Psoas muscle (tissue), 8 donors: ENCODE results near the gene GRK1. TPM values are rescaled to one million over a fixed set of nuclear protein-coding genes. Genes with fewer than 3 reads are reported as not detected.

ENCODE experiments used
- ATAC-seq, 4 donors: fragments of 200-7000 bp; cut with Tn5 transposase; one replicate each; pipeline ENCODE4 v1.9.1; 2020; ENCODE audit warnings: moderate library complexity in 3 of 4, mild to moderate bottlenecking in 2 of 4
- DNase-seq, 2 donors: peaks; one replicate each; pipeline ENCODE4 v3.0.0-alpha.2; 2020
- H3K27ac ChIP-seq: fragments of 200-600 bp; one replicate; pipeline ENCODE4 v1.8.0; 2022
- H3K27me3 ChIP-seq, 3 donors: fragments of 200-600 bp in 1 of 3; one replicate each; pipeline versions ENCODE4 v1.6.1 to v1.8.0; 2013 to 2022; ENCODE audit warnings: low read length in 2 of 3, mild to moderate bottlenecking in 2 of 3, moderate library complexity in 1 of 3; ENCODE audit not compliant: insufficient read depth in 3 of 3
- H3K36me3 ChIP-seq, 2 donors: fragments of 200-600 bp in 1 of 2; one replicate each; pipeline versions ENCODE4 v1.6.1 to v1.8.0; 2013 to 2022; ENCODE audit warnings: low read depth in 1 of 2, mild to moderate bottlenecking in 1 of 2, moderate library complexity in 1 of 2; ENCODE audit not compliant: insufficient read depth in 1 of 2
- H3K4me1 ChIP-seq: fragments of 200-600 bp; one replicate; pipeline ENCODE4 v1.8.0; 2022
- H3K4me3 ChIP-seq: fragments of 200-600 bp; one replicate; pipeline ENCODE4 v1.8.0; 2022; ENCODE audit warnings: mild to moderate bottlenecking
- H3K9me3 ChIP-seq: fragments of 200-600 bp; one replicate; pipeline ENCODE4 v1.8.0; 2022
- WGBS, 3 donors: extraction: QIAGEN DNeasy Blood & Tissue Kit; methylation state at CpG; one replicate each; pipeline versions ENCODE4 v1.1.6 to v1.1.7; 2013; 5-methylcytosine and 5-hydroxymethylcytosine counted together
- intact Hi-C, 2 donors: fragments of 100-400 bp; cut with DNase I; formaldehyde crosslinking; loops; one replicate each; pipeline versions ENCODE4 v1.11.0 to v1.14.2; 2022
- polyA plus RNA-seq, 3 donors: library from polyadenylated mRNA; stranded (reverse); fragments of 200-250 nt; gene quantifications; one replicate each; pipeline ENCODE4 v1.2.3, GENCODE V29; 2013
- total RNA-seq, 4 donors: library from RNA; stranded (reverse); fragmentation: NEBNext Ultra II Directional in 2 of 4; extraction: Animal tissue kit (Norgen Biotek cat#: 25700) in 2 of 4; gene quantifications; one replicate each; pipeline versions ENCODE4 v1.2.1 to v1.2.4, GENCODE V29; 2021 to 2023
- TF ChIP-seq, protein P1 (sequence below): fragments of 200-600 bp; IDR thresholded peaks from one replicate; pipeline ENCODE4 v1.8.0; 2022; ENCODE audit warnings: antibody characterized with exemption
- donor health status: healthy with polysubstance abuse.
- donor health status: DM: no; HTN: no; CAD: no; lungs with moderate emphysema.
- donor health status: Bipolar disorder and iron deficiency.
- donor health status: healthy.
- donor health status: DM: yes; HTN: yes; CAD: no.
- donor health status: DM: no; HTN: no; CAD: no.
- donor health status: DM: no; HTN: no; CAD: no.
- donor health status: DM: yes; HTN: yes; CAD: no.

The GRK1 gene
- total and polyA plus RNA-seq, 7 donors, result 0.10 TPM; not detected in 6

DNA sequence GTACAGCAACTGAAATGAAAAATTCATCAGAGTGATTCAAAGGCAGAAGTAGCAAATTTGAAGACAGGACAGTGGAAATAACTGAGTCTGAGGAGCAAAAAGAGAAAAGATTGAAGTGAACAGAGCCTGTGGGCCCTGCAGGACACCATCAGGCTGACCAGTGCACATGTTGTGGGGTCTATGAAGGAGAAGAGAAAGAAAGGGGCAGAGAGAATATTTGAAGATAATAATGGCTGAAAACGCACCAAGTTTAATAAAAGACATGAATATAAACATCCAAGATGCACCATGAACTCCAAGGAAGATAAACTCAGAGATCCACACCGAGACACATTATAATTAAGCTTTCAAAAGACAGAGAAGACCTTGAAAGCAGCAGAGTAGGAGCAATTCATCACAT is 24.5 kb upstream of the GRK1 start:
- Histone ChIP-seq H3K36me3 (peaks cover 3 to 37% of the 10 kb centered on the region in 2 donors), H3K4me1 (no peaks in the 10 kb centered on the region), H3K4me3 (no peak overlapping the region), H3K9me3 (no peaks in the 10 kb centered on the region), H3K27ac (no peak overlapping the region), H3K27me3 (no peaks in the 10 kb centered on the region)
- no peak for ATAC-seq
- intact Hi-C loops, result no loop called here
- DNase-seq, result no peak
- TF ChIP-seq, protein P1, sequence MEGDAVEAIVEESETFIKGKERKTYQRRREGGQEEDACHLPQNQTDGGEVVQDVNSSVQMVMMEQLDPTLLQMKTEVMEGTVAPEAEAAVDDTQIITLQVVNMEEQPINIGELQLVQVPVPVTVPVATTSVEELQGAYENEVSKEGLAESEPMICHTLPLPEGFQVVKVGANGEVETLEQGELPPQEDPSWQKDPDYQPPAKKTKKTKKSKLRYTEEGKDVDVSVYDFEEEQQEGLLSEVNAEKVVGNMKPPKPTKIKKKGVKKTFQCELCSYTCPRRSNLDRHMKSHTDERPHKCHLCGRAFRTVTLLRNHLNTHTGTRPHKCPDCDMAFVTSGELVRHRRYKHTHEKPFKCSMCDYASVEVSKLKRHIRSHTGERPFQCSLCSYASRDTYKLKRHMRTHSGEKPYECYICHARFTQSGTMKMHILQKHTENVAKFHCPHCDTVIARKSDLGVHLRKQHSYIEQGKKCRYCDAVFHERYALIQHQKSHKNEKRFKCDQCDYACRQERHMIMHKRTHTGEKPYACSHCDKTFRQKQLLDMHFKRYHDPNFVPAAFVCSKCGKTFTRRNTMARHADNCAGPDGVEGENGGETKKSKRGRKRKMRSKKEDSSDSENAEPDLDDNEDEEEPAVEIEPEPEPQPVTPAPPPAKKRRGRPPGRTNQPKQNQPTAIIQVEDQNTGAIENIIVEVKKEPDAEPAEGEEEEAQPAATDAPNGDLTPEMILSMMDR, result no peak
- 96 to 100% (median 98%) methylated on average over 2 of the region's 2 CpGs for WGBS, 3 donors

DNA sequence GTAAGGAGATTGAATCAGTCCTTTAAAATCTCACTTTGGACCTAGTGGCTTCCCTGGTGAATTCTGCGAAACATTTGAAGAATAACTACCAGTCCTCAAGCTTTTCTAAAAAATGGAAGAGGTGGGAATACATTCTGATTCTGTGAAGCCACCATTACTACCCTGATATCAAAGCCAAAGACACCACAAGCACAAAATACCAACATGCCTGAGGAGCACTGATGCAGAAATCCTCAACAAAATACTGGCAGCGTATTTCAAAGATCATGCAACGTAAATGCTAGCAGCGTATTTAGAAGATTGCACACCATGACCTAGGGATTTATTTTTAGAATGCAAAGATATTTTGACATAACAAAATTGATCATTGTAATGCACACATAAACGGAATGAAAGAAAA is 23.4 kb upstream of the GRK1 start:
- Histone ChIP-seq H3K27me3 (no peaks in the 10 kb centered on the region), H3K4me3 (no peak overlapping the region), H3K27ac (no peak overlapping the region), H3K9me3 (no peaks in the 10 kb centered on the region), H3K36me3 (peaks cover 0 to 27% of the 10 kb centered on the region in 2 donors), H3K4me1 (peaks cover 4% of the 10 kb centered on the region)
- no peak for DNase-seq
- WGBS, 3 donors, result 94 to 97% (median 96%) methylated on average over 5 of the region's 5 CpGs
- intact Hi-C loops, result no loop called here
- TF ChIP-seq, protein P1, result no peak
- ATAC-seq, result no peak

DNA sequence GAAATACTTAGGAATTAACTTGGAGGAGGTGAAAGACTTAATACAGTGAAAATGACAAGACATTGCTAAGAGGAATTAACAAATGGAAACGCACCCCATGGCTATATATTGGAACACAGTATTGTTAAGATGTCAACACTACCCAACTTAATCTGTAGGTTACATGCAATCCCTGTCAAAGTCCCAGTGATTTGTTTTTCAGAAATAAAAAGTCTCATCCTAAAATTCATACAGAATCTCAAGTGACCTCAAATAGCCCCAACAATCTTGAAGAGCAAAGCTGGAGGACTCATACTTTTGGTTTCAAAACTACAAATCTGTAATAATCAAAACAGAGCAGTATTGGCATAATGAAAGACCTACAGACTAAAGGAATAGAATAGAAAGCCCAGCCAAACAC is 22.2 kb upstream of the GRK1 start:
- no peak for DNase-seq
- Histone ChIP-seq H3K36me3 (peaks cover 0 to 16% of the 10 kb centered on the region in 2 donors), H3K9me3 (no peaks in the 10 kb centered on the region), H3K27me3 (no peaks in the 10 kb centered on the region), H3K27ac (no peak overlapping the region), H3K4me3 (no peak overlapping the region), H3K4me1 (peaks cover 4% of the 10 kb centered on the region)
- TF ChIP-seq, protein P1, result no peak
- WGBS, 3 donors, result 93 to 100% (median 95%) methylated on average over 1 of the region's 1 CpG
- no peak for ATAC-seq
- intact Hi-C loops, result no loop called here

DNA sequence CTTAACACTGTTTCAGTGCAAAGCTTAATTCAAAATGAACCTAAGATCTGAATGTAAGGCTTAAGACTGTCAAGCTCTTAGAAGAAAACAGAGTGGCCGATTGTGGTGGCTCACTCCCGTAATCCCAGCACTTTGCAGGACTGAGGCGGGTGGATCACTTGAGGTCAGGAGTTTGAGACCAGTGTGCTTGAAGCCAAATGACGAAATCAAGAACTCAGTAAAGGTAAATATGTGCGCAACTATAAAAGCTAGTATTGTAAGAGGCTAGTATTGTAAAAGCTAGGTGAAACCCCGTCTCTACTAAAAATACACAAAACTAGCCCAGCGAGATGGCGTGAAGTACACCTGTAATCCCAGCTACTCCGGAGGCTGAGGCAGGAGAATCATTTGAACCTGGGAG is 21.7 kb upstream of the GRK1 start:
- H3K4me3 ChIP-seq, result no peak overlapping the region
- peaks cover 0 to 11% of the 10 kb centered on the region in 2 donors for H3K36me3 ChIP-seq
- DNase-seq, result no peak
- H3K9me3 ChIP-seq, result no peaks in the 10 kb centered on the region
- H3K4me1 ChIP-seq, result peaks cover 4% of the 10 kb centered on the region
- H3K27ac ChIP-seq, result no peak overlapping the region
- ATAC-seq, result no peak
- no peaks in the 10 kb centered on the region for H3K27me3 ChIP-seq
- intact Hi-C loops, result no loop called here
- TF ChIP-seq, protein P1, result no peak
- WGBS, 3 donors, result 97 to 99% (median 97%) methylated on average over 9 of the region's 9 CpGs

DNA sequence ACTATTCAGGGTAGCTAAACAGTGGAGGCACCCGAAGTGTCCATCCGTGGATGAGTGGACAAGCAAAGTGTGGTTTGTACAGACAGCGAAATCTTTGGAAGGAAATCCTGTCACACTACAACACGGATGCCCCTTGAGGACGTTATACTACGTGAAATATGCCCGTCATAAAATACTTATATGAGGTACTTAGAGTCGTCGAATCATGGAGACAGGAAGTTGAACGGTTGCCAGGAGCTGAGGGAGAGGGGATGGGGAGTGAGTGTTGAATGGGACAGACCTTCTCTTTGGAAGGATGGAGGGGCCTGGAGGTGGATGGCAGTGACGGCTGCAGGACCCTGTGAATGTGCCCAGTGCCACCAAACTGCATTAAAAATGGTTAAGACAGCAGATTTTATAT is 20.6 kb upstream of the GRK1 start:
- Histone ChIP-seq H3K36me3 (peaks cover 0 to 5% of the 10 kb centered on the region in 2 donors), H3K27me3 (no peaks in the 10 kb centered on the region), H3K4me1 (peaks cover 4% of the 10 kb centered on the region), H3K27ac (no peak overlapping the region), H3K9me3 (no peaks in the 10 kb centered on the region), H3K4me3 (no peak overlapping the region)
- intact Hi-C loops, result no loop called here
- WGBS, 3 donors, result 54 to 59% (median 58%) methylated on average over 11 of the region's 11 CpGs
- ATAC-seq (no peak), DNase-seq (peak in 1 of 2 donors; percentile 28)
- TF ChIP-seq, protein P1, result no peak
